Choroid plexus epithelial cell (primary cell): Measurements from ENCODE around the gene TEX28.

Experiments used
- DNase-seq: peaks from one replicate; pipeline ENCODE4 v3.0.0-alpha.2; 2010; ENCODE audit warnings: low read depth
- H3K4me3 ChIP-seq: 2 replicates; pipeline ENCODE4 v1.5.1; 2011; ENCODE audit warnings: low read depth, mild to moderate bottlenecking, control low read depth, low read length, moderate library complexity
- CTCF ChIP-seq: conservative IDR thresholded peaks from 2 replicates; pipeline ENCODE4 v1.5.1; 2011; ENCODE audit warnings: low read depth, mild to moderate bottlenecking, control low read depth, inconsistent platforms, low read length, moderate library complexity

Gene TEX28

DNA sequence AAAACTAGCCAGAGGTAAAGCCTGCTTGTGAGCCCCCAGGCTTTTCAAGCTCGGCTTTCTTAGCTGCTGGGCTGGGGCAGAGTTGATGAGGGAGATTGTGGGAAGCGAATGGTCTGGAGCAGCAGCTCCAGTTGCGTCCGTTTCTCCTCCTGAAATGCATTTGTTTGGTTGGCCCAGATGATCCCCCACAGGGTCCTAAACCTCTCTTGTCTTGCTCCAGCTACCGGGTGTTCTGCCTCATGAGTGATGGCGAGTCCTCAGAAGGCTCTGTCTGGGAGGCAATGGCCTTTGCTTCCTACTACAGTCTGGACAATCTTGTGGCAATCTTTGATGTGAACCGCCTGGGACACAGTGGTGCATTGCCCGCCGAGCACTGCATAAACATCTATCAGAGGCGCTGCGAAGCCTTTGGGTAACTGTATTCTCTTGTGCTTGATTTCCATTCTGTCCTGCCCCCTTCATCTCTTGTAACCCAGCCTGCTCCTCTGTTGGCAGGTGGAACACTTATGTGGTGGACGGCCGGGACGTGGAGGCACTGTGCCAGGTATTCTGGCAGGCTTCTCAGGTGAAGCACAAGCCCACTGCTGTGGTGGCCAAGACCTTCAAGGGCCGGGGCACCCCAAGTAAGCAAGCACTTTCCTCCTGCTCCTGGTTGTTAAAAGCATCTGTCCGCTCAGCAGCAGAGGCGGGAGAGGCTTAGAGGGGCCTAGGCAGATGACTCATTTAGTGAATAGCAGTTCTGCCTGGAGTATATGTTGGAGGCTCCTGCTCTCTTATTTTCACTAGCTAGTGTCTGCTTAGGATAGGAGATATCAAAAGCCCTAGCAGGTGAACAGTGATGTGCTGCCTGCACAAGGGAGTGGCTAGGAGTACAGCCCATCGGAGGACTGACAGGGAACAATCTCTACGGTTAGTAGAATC, 16.0 kb upstream of the TEX28 start:
- no peak overlapping the region for H3K4me3 ChIP-seq
- DNase-seq: no peak
- TF ChIP-seq CTCF: no peak

DNA sequence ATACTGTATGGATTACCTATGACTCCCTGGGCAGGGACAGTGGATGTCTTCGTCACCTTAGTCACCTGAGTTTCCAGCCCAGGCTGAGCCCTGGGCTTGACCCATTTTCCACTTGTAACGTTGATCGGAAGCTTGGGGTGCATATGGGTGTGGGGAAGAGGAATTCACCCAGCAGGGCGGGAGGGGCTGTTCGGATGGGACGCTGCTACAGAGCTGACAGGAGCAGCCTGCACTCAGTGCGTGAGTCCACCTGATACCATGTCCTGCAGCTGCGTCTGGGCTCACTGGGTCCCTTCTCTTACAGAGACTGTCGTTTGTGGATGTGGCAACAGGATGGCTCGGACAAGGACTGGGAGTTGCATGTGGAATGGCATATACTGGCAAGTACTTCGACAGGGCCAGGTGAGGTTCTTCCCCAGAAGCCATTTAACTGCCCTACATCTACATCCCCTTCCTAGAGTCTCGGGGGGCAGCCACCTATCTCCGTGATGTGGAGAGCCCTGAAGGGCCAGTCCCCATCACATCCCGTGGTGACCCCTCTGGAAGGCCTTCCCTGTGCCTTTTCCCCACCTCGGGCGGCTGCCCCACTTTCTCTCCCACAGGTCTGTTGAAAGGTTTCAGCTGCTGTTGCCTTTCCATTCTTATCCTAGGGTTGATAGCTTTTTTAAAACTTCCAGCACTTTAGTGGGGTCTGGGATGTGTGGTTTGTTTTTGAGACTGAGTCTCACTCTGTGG, 14.3 kb upstream of the TEX28 start:
- DNase-seq: no peak
- no peak overlapping the region for H3K4me3 ChIP-seq
- TF ChIP-seq CTCF: no peak

- H3K4me3 ChIP-seq: no peak overlapping the region
- peak; percentile 75 for TF ChIP-seq CTCF
Observed at GRCh38 chrX:154308108-154308946, 13.4 kb upstream of the TEX28 start.

GRCh38 chrX:154307202-154307601, 12.3 kb upstream of the TEX28 start:
- no peak overlapping the region for H3K4me3 ChIP-seq
- TF ChIP-seq CTCF: no peak
- DNase-seq: no peak

More at GRCh38 chrX:154308108-154308946, 13.4 kb upstream of the TEX28 start:
- peak; percentile 52 for DNase-seq

DNA sequence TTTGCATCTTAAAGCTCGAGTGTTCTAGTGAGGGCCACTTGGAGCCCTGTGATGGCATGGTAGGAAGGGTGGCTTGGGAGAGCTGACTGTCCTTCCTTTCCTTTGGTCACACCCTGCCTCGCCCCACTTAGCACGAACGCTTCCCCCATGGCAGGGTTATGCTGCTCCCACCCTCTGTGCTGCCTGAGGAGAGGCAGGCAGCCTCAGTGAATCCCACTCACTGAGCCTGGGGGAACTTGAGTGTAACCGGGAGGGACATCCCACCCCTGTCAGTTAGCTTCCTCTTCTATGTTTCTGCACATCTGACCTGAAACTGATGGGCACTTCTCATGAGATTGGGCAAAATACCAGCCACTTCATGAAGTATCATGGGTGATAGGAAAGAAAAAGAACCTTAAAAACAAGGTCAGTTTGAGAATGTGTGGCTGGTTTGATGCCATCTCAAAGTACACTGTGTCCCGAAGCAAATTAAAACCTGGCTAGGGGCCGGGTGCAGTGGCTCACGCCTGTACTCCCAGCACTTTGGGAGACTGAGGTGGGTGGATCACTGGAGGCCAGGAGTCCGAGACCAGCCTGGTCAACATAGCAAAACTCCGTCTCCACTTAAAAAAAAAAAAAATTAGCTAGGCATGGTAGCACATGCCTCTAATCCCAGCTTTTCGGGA, 10.7 kb upstream of the TEX28 start:
- TF ChIP-seq CTCF: no peak
- no peak overlapping the region for H3K4me3 ChIP-seq
- no peak for DNase-seq

GRCh38 chrX:154304846-154305245, 9.9 kb upstream of the TEX28 start:
- DNase-seq: no peak
- H3K4me3 ChIP-seq: no peak overlapping the region
- TF ChIP-seq CTCF: no peak
